HEK293 (cell line): ENCODE measurements around the gene CCDC9B.

Experiments used
- HOXC10 ChIP-seq: sonication (generic); formaldehyde crosslinking; IDR thresholded peaks from 2 replicates; pipeline ENCODE4 v1.8.1; 2023; ENCODE audit warnings: mild to moderate bottlenecking, missing genetic modification reagents
- REPIN1 ChIP-seq: fragments of 450-650 bp; formaldehyde crosslinking; IDR thresholded peaks from 2 replicates; pipeline ENCODE4 v1.5.1; 2017; ENCODE audit warnings: missing biosample characterization, missing genetic modification characterization, low read depth
- TCF7L2 ChIP-seq: IDR thresholded peaks from 2 replicates; pipeline ENCODE4 v1.6.1; 2011; ENCODE audit warnings: low read depth, mild to moderate bottlenecking, inconsistent platforms, low read length, moderate library complexity, borderline replicate concordance
- YY1 ChIP-seq: fragments of 450-650 bp; formaldehyde crosslinking; IDR thresholded peaks from 2 replicates; pipeline ENCODE4 v1.5.1; 2018; ENCODE audit warnings: missing biosample characterization, missing genetic modification characterization
- ZBTB8A ChIP-seq: fragments of 450-650 bp; formaldehyde crosslinking; IDR thresholded peaks from 2 replicates; pipeline ENCODE4 v1.5.1; 2016; ENCODE audit warnings: missing biosample characterization, missing genetic modification characterization
- ZNF335 ChIP-seq: fragments of 450-650 bp; formaldehyde crosslinking; conservative IDR thresholded peaks from 2 replicates; pipeline ENCODE4 v1.5.1; 2016; ENCODE audit warnings: missing biosample characterization, missing genetic modification characterization
- ZNF629 ChIP-seq: fragments of 450-650 bp; formaldehyde crosslinking; IDR thresholded peaks from 2 replicates; pipeline ENCODE4 v1.5.1; 2017; ENCODE audit warnings: missing biosample characterization, missing genetic modification characterization
- ZNF660 ChIP-seq: fragments of 450-650 bp; IDR thresholded peaks from 2 replicates; pipeline ENCODE4 v1.5.1; 2018; ENCODE audit warnings: missing biosample characterization, mild to moderate bottlenecking, missing genetic modification characterization
- TF ChIP-seq, protein P1 (sequence below): fragments of 450-650 bp; formaldehyde crosslinking; IDR thresholded peaks from 2 replicates; pipeline ENCODE4 v1.5.1; 2016; ENCODE audit warnings: missing biosample characterization, missing genetic modification characterization
- TF ChIP-seq, protein P2 (sequence below): fragments of 450-650 bp; formaldehyde crosslinking; IDR thresholded peaks from 2 replicates; pipeline ENCODE4 v1.5.1; 2016; ENCODE audit warnings: missing biosample characterization, missing genetic modification characterization
- TF ChIP-seq, protein P3 (sequence below): fragments of 450-650 bp; formaldehyde crosslinking; IDR thresholded peaks from 2 replicates; pipeline ENCODE4 v1.5.1; 2016; ENCODE audit warnings: missing biosample characterization, missing genetic modification characterization, borderline replicate concordance

DNA sequence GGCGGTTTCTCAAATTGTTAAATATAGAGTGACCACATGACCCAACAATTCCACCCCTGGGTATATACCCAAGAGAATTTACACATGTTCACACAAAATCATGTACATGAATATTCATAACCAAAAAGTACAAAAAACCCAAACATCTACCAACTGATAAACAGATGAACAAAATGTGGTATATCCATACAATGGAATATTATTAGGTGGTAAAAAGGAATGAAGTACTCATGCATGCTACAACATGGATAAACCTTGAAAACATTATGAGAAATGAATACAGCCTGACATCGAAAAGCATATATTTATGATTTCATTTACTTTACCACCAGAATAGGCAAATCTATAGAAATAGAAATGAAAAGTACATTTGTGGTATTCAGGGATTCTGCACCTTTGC, 40.4 kb downstream of the CCDC9B start:
- TF ChIP-seq YY1 (no peak), ZNF629 (tag by site-specific recombination) (no peak), ZBTB8A (tag by site-specific recombination) (no peak), HOXC10 (CRISPR knock-in tag) (no peak), REPIN1 (tag by site-specific recombination) (no peak), ZNF335 (tag by site-specific recombination) (no peak), TCF7L2 (no peak), ZNF660 (tag by site-specific recombination) (no peak)
- TF ChIP-seq, protein P1, sequence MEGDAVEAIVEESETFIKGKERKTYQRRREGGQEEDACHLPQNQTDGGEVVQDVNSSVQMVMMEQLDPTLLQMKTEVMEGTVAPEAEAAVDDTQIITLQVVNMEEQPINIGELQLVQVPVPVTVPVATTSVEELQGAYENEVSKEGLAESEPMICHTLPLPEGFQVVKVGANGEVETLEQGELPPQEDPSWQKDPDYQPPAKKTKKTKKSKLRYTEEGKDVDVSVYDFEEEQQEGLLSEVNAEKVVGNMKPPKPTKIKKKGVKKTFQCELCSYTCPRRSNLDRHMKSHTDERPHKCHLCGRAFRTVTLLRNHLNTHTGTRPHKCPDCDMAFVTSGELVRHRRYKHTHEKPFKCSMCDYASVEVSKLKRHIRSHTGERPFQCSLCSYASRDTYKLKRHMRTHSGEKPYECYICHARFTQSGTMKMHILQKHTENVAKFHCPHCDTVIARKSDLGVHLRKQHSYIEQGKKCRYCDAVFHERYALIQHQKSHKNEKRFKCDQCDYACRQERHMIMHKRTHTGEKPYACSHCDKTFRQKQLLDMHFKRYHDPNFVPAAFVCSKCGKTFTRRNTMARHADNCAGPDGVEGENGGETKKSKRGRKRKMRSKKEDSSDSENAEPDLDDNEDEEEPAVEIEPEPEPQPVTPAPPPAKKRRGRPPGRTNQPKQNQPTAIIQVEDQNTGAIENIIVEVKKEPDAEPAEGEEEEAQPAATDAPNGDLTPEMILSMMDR (tag by site-specific recombination) = no peak
- TF ChIP-seq, protein P2, sequence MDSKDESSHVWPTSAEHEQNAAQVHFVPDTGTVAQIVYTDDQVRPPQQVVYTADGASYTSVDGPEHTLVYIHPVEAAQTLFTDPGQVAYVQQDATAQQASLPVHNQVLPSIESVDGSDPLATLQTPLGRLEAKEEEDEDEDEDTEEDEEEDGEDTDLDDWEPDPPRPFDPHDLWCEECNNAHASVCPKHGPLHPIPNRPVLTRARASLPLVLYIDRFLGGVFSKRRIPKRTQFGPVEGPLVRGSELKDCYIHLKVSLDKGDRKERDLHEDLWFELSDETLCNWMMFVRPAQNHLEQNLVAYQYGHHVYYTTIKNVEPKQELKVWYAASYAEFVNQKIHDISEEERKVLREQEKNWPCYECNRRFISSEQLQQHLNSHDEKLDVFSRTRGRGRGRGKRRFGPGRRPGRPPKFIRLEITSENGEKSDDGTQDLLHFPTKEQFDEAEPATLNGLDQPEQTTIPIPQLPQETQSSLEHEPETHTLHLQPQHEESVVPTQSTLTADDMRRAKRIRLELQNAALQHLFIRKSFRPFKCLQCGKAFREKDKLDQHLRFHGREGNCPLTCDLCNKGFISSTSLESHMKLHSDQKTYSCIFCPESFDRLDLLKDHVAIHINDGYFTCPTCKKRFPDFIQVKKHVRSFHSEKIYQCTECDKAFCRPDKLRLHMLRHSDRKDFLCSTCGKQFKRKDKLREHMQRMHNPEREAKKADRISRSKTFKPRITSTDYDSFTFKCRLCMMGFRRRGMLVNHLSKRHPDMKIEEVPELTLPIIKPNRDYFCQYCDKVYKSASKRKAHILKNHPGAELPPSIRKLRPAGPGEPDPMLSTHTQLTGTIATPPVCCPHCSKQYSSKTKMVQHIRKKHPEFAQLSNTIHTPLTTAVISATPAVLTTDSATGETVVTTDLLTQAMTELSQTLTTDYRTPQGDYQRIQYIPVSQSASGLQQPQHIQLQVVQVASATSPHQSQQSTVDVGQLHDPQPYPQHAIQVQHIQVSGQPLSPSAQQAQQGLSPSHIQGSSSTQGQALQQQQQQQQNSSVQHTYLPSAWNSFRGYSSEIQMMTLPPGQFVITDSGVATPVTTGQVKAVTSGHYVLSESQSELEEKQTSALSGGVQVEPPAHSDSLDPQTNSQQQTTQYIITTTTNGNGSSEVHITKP (tag by site-specific recombination) = no peak
- TF ChIP-seq, protein P3, sequence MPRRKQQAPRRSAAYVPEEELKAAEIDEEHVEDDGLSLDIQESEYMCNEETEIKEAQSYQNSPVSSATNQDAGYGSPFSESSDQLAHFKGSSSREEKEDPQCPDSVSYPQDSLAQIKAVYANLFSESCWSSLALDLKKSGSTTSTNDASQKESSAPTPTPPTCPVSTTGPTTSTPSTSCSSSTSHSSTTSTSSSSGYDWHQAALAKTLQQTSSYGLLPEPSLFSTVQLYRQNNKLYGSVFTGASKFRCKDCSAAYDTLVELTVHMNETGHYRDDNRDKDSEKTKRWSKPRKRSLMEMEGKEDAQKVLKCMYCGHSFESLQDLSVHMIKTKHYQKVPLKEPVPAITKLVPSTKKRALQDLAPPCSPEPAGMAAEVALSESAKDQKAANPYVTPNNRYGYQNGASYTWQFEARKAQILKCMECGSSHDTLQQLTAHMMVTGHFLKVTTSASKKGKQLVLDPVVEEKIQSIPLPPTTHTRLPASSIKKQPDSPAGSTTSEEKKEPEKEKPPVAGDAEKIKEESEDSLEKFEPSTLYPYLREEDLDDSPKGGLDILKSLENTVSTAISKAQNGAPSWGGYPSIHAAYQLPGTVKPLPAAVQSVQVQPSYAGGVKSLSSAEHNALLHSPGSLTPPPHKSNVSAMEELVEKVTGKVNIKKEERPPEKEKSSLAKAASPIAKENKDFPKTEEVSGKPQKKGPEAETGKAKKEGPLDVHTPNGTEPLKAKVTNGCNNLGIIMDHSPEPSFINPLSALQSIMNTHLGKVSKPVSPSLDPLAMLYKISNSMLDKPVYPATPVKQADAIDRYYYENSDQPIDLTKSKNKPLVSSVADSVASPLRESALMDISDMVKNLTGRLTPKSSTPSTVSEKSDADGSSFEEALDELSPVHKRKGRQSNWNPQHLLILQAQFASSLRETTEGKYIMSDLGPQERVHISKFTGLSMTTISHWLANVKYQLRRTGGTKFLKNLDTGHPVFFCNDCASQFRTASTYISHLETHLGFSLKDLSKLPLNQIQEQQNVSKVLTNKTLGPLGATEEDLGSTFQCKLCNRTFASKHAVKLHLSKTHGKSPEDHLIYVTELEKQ (tag by site-specific recombination) = no peak
